Activated CD4-positive, alpha-beta T cell treated with anti-CD3 and anti-CD28 coated beads, Interleukin-2, amount 10 ng/mL, durations not matched to agents 7 days and 5 days (primary cell): Measurements from ENCODE around the gene ACER3. TPM values are rescaled to one million over a fixed set of nuclear protein-coding genes. Genes with fewer than 3 reads are reported as not detected.
"Not testable (repeated sequence)": the region's sequence is repeated elsewhere in the genome, so short reads cannot be mapped to it uniquely, and the experiment has no call there.

Experiments used
- CTCF ChIA-PET: fragments of 350-600 bp; sonication (Branson Sonifier 250); formaldehyde crosslinking; loops from one replicate; lab custom pipeline; 2021; ENCODE audit warnings: antibody characterized with exemption; lab: Charles Lee
- POLR2A ChIA-PET: fragments of 350-600 bp; sonication (Branson Sonifier 250); formaldehyde crosslinking; loops from one replicate; lab custom pipeline; 2021; ENCODE audit warnings: antibody characterized with exemption; lab: Charles Lee
- DNase-seq: peaks from one replicate; pipeline ENCODE4 v3.0.0-alpha.2; 2020
- H3K27ac Mint-ChIP-seq: one replicate; pipeline ENCODE4 v1.8.0; 2021; ENCODE audit warnings: mild to moderate bottlenecking, moderate library complexity, mixed read lengths
- H3K27me3 Mint-ChIP-seq: one replicate; pipeline ENCODE4 v1.8.0; 2021; ENCODE audit warnings: mixed read lengths
- H3K36me3 Mint-ChIP-seq: one replicate; pipeline ENCODE4 v1.8.0; 2021; ENCODE audit warnings: low read depth, mixed read lengths
- H3K4me1 Mint-ChIP-seq: one replicate; pipeline ENCODE4 v1.8.0; 2021; ENCODE audit warnings: mixed read lengths
- H3K4me3 Mint-ChIP-seq: one replicate; pipeline ENCODE4 v1.8.0; 2021; ENCODE audit warnings: mild to moderate bottlenecking, moderate library complexity, mixed read lengths
- H3K9me3 Mint-ChIP-seq: one replicate; pipeline ENCODE4 v1.8.0; 2021; ENCODE audit warnings: mixed read lengths
- total RNA-seq, 2 experiments: library from RNA; stranded (reverse); gene quantifications; one replicate each; pipeline ENCODE4 v1.2.3, GENCODE V29; 2021

The ACER3 gene
- total RNA-seq, 2 experiments from 2014 or later, result 10.7 to 12.5 TPM

- Mint-ChIP-seq H3K4me1 (no peaks in the 10 kb centered on the region), H3K36me3 (no peaks in the 10 kb centered on the region), H3K4me3 (no peak overlapping the region), H3K9me3 (no peaks in the 10 kb centered on the region), H3K27ac (no peak overlapping the region), H3K27me3 (peaks cover 35% of the 10 kb centered on the region)
- ChIA-PET POLR2A (no interaction called here), CTCF (no interaction called here)
- no peak for DNase-seq
These were observed 18.7 kb upstream of the ACER3 start for GRCh38 chr11:76841923-76842452.

DNA sequence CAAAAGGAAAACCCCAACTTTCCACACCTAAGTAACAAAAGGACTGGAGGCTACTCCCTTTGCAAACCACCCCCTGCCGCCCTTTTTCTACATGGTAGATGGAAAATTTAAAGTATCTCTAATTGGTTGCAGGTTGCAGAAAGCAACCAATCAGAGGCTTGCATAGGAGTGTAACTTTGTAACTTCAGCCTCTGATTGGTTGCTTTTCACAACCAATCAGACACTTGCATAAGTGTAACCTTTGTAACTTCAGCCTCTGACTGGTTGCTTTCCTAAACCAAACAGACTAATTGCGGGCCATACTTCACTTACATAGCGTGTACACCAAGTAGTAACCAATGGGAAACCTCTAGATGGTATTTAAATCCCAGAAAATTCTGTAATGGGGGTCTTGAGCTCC lies 16.8 kb upstream of the ACER3 start:
- Mint-ChIP-seq H3K27ac (no peak overlapping the region), H3K27me3 (peaks cover 36% of the 10 kb centered on the region), H3K9me3 (no peaks in the 10 kb centered on the region), H3K4me1 (no peaks in the 10 kb centered on the region), H3K36me3 (no peaks in the 10 kb centered on the region), H3K4me3 (no peak overlapping the region)
- ChIA-PET POLR2A (no interaction called here), CTCF (no interaction called here)
- no peak for DNase-seq

- CTCF ChIA-PET, result no interaction called here
- Mint-ChIP-seq H3K27me3 (peaks cover 34% of the 10 kb centered on the region), H3K9me3 (no peaks in the 10 kb centered on the region), H3K27ac (no peak overlapping the region), H3K4me1 (no peaks in the 10 kb centered on the region), H3K4me3 (no peak overlapping the region), H3K36me3 (no peaks in the 10 kb centered on the region)
- POLR2A ChIA-PET, result no interaction called here
- DNase-seq, result no peak
These were observed 16.2 kb upstream of the ACER3 start for GRCh38 chr11:76844511-76844910.

GRCh38 chr11:76845069-76845468 lies 15.6 kb upstream of the ACER3 start:
- DNase-seq, result no peak
- H3K4me3 Mint-ChIP-seq, result no peak overlapping the region
- H3K9me3 Mint-ChIP-seq, result no peaks in the 10 kb centered on the region
- no peak overlapping the region for H3K27ac Mint-ChIP-seq
- ChIA-PET POLR2A (no interaction called here), CTCF (no interaction called here)
- H3K4me1 Mint-ChIP-seq, result no peaks in the 10 kb centered on the region
- peaks cover 31% of the 10 kb centered on the region for H3K27me3 Mint-ChIP-seq
- H3K36me3 Mint-ChIP-seq, result no peaks in the 10 kb centered on the region

DNA sequence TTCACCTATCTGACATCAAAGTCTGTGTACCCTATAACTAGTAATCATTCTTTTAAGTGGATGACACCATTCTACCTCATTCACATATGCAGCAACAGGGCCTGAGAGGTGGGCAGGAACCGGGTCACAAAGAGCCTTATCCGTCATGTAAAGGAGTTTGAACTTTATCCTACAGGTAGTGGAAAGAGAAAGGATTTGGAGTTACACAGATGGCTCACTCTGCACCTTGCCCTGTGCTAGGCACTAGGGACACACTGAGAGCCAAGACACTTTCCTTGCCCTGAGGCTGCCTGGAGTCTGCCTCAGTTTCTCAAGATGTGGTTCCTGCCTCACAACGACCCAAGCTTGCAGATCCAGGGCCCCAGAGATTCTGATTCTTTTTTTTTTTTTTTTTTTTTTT lies 14.3 kb upstream of the ACER3 start:
- Mint-ChIP-seq H3K27me3 (peaks cover 26% of the 10 kb centered on the region), H3K36me3 (no peaks in the 10 kb centered on the region), H3K9me3 (no peaks in the 10 kb centered on the region), H3K27ac (no peak overlapping the region), H3K4me3 (no peak overlapping the region), H3K4me1 (no peaks in the 10 kb centered on the region)
- no peak for DNase-seq
- ChIA-PET CTCF (no interaction called here), POLR2A (no interaction called here)

- H3K4me3 Mint-ChIP-seq, result no peak overlapping the region
- peaks cover 13% of the 10 kb centered on the region for H3K27me3 Mint-ChIP-seq
- CTCF ChIA-PET, result interaction anchor here (0.8 kb wide), 1 partner anchor 233 kb away, joined by 3 read pairs; no protein-coding TSS in a partner anchor
- H3K27ac Mint-ChIP-seq, result no peak overlapping the region
- H3K9me3 Mint-ChIP-seq, result no peaks in the 10 kb centered on the region
- H3K4me1 Mint-ChIP-seq, result no peaks in the 10 kb centered on the region
- no peak for DNase-seq
- no peaks in the 10 kb centered on the region for H3K36me3 Mint-ChIP-seq
- POLR2A ChIA-PET, result no interaction called here
These were observed 11.3 kb upstream of the ACER3 start for GRCh38 chr11:76849376-76849775.

DNA sequence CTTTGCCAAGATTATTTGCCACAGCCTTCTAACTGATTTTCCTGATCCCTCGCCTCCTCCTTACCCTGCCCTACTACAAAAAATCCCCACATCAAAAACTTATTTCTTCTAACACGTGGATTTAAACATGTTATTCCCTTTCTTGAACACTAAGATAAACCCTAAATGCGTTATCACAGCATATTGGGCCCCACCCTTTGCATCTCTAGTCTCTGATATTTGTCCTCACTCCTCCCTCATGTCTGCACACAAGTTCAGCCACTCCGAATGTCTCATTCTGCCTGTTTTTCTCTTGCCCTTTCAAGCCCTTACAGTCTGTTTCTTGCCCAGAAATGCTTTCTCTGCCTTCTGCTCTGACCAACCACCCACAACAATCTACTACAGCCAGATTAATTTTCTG lies 10.6 kb upstream of the ACER3 start:
- no peak for DNase-seq
- H3K27me3 Mint-ChIP-seq, result peaks cover 10% of the 10 kb centered on the region
- ChIA-PET POLR2A (interaction anchor here (0.6 kb wide), 1 partner anchor 1741 kb away, joined by 3 read pairs; no protein-coding TSS in a partner anchor), CTCF (interaction anchor here (0.8 kb wide), 1 partner anchor 232 kb away, joined by 3 read pairs; no protein-coding TSS in a partner anchor)
- H3K36me3 Mint-ChIP-seq, result no peaks in the 10 kb centered on the region
- H3K4me1 Mint-ChIP-seq, result no peaks in the 10 kb centered on the region
- no peak overlapping the region for H3K27ac Mint-ChIP-seq
- no peaks in the 10 kb centered on the region for H3K9me3 Mint-ChIP-seq
- H3K4me3 Mint-ChIP-seq, result no peak overlapping the region

GRCh38 chr11:76850815-76851214 lies 9.9 kb upstream of the ACER3 start:
- Mint-ChIP-seq H3K4me1 (no peaks in the 10 kb centered on the region), H3K27me3 (peaks cover 10% of the 10 kb centered on the region), H3K36me3 (no peaks in the 10 kb centered on the region), H3K9me3 (no peaks in the 10 kb centered on the region), H3K27ac (no peak overlapping the region), H3K4me3 (no peak overlapping the region)
- CTCF ChIA-PET, result no interaction called here
- DNase-seq, result no peak
- POLR2A ChIA-PET, result no interaction called here

- Mint-ChIP-seq H3K4me3 (no peak overlapping the region), H3K4me1 (peaks cover 5% of the 10 kb centered on the region), H3K36me3 (peaks cover 3% of the 10 kb centered on the region), H3K27ac (no peak overlapping the region), H3K27me3 (peaks cover 1% of the 10 kb centered on the region), H3K9me3 (no peaks in the 10 kb centered on the region)
- no peak for DNase-seq
- CTCF ChIA-PET, result interaction anchor here (0.7 to 1.5 kb wide), 2 partner anchors 9 to 1329 kb away, joined by 3 to 4 read pairs; no protein-coding TSS in a partner anchor
- POLR2A ChIA-PET, result no interaction called here
These were observed 6.0 kb upstream of the ACER3 start for GRCh38 chr11:76854709-76855108.

GRCh38 chr11:76855670-76856069 lies 5.0 kb upstream of the ACER3 start:
- H3K27me3 Mint-ChIP-seq, H3K9me3 Mint-ChIP-seq, H3K4me3 Mint-ChIP-seq, POLR2A ChIA-PET, H3K36me3 Mint-ChIP-seq, H3K27ac Mint-ChIP-seq, DNase-seq: not testable (repeated sequence)
- CTCF ChIA-PET, result interaction anchor here (0.7 to 1.5 kb wide), 3 partner anchors 8 to 1713 kb away, joined by 3 to 5 read pairs (median 4); no protein-coding TSS in a partner anchor
- peaks cover 10% of the 10 kb centered on the region for H3K4me1 Mint-ChIP-seq

GRCh38 chr11:76856106-76856505 lies 4.6 kb upstream of the ACER3 start:
- H3K36me3 Mint-ChIP-seq, result peaks cover 3% of the 10 kb centered on the region
- peaks cover 1% of the 10 kb centered on the region for H3K27me3 Mint-ChIP-seq
- POLR2A ChIA-PET, result no interaction called here
- H3K27ac Mint-ChIP-seq, result no peak overlapping the region
- no peak overlapping the region for H3K4me3 Mint-ChIP-seq
- H3K4me1 Mint-ChIP-seq, result peaks cover 10% of the 10 kb centered on the region
- DNase-seq, result no peak
- CTCF ChIA-PET, result no interaction called here
- no peaks in the 10 kb centered on the region for H3K9me3 Mint-ChIP-seq

DNA sequence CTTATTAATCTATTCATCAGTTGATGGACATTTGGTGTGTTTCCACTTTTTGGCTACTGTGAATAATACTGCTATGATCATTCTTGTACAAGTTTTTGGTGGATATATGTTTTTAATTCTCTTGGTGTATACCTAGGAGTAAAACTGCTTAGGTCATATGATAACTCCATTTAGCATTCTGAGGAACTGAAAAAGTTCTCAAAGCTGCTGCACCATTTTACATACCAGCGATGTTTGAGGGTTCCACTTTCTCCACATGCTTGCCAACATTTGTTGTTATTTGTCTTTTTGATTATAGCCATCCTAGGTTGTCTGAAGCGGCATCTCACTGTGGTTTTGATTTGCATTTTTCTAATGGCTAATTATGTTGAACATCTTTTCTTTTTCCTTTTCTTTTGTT lies 4.1 kb upstream of the ACER3 start:
- Mint-ChIP-seq H3K27me3 (peaks cover 1% of the 10 kb centered on the region), H3K27ac (no peak overlapping the region), H3K4me1 (peaks cover 14% of the 10 kb centered on the region), H3K4me3 (no peak overlapping the region), H3K9me3 (no peaks in the 10 kb centered on the region), H3K36me3 (peaks cover 3% of the 10 kb centered on the region)
- CTCF ChIA-PET, result no interaction called here
- no peak for DNase-seq
- POLR2A ChIA-PET, result no interaction called here

GRCh38 chr11:76857781-76858410 lies 2.8 kb upstream of the ACER3 start:
- no peak overlapping the region for H3K4me3 Mint-ChIP-seq
- peaks cover 1% of the 10 kb centered on the region for H3K27me3 Mint-ChIP-seq
- no peaks in the 10 kb centered on the region for H3K9me3 Mint-ChIP-seq
- DNase-seq, result no peak
- CTCF ChIA-PET, result interaction anchor here (0.9 kb wide), 1 partner anchor 124 kb away, joined by 3 read pairs; no protein-coding TSS in a partner anchor
- peaks cover 19% of the 10 kb centered on the region for H3K4me1 Mint-ChIP-seq
- peaks cover 3% of the 10 kb centered on the region for H3K36me3 Mint-ChIP-seq
- no peak overlapping the region for H3K27ac Mint-ChIP-seq
- POLR2A ChIA-PET, result no interaction called here
